NCI-H460 (cell line): ENCODE results near the gene TRPV5. TPM values are rescaled to one million over a fixed set of nuclear protein-coding genes. Genes with fewer than 3 reads are reported as not detected.

Source experiments
- DNase-seq: peaks from one replicate; pipeline ENCODE4 v3.0.0-alpha.2; 2016; ENCODE audit warnings: low read depth; ENCODE audit errors: extremely low read depth
- total RNA-seq: library from RNA; depleted of rRNA; stranded (reverse); fragments of >200 nt; shearing (Covaris generic); gene quantifications from 2 replicates; pipeline ENCODE4 v1.2.3, GENCODE V29; 2014

Gene TRPV5
- total RNA-seq, 1 experiment from 2014 or later = not detected

GRCh38 chr7:142941541-142941940, 8.0 kb upstream of the TRPV5 start:
- no peak for DNase-seq

- no peak for DNase-seq
Measured at GRCh38 chr7:142940966-142941535, 7.5 kb upstream of the TRPV5 start.

- DNase-seq = no peak
Measured at GRCh38 chr7:142939226-142939910, 5.8 kb upstream of the TRPV5 start, which contains the start of gene LLCFC1. LLCFC1 (plus strand) TSS chr7:142939484; CDS start chr7:142939622, 138 bp downstream.

- DNase-seq = no peak
Measured at GRCh38 chr7:142938611-142939010, 5.1 kb upstream of the TRPV5 start.

- no peak for DNase-seq
Measured at GRCh38 chr7:142935941-142936565, 2.5 kb upstream of the TRPV5 start.

- DNase-seq = no peak
Measured at GRCh38 chr7:142934056-142934455, 510 bp upstream of the TRPV5 start.

- no peak for DNase-seq
Measured at GRCh38 chr7:142933092-142933475, 462 bp downstream of the TRPV5 start.

- no peak for DNase-seq
Measured at GRCh38 chr7:142932386-142933091, 1.0 kb downstream of the TRPV5 start.

GRCh38 chr7:142930126-142930730, 3.3 kb downstream of the TRPV5 start:
- no peak for DNase-seq

- no peak for DNase-seq
Measured at GRCh38 chr7:142927949-142928348, 5.6 kb downstream of the TRPV5 start.

GRCh38 chr7:142927085-142927745, 6.3 kb downstream of the TRPV5 start:
- DNase-seq = no peak

- no peak for DNase-seq
Measured at GRCh38 chr7:142925413-142925812, 8.1 kb downstream of the TRPV5 start.

GRCh38 chr7:142923391-142923790, 10.2 kb downstream of the TRPV5 start:
- no peak for DNase-seq

- no peak for DNase-seq
Measured at GRCh38 chr7:142919656-142920055, 13.9 kb downstream of the TRPV5 start.

GRCh38 chr7:142918901-142919300, 14.6 kb downstream of the TRPV5 start:
- no peak for DNase-seq

GRCh38 chr7:142917447-142917846, 16.1 kb downstream of the TRPV5 start:
- DNase-seq = no peak

- no peak for DNase-seq
Measured at GRCh38 chr7:142916508-142916907, 17.0 kb downstream of the TRPV5 start.

GRCh38 chr7:142915315-142915714, 18.2 kb downstream of the TRPV5 start:
- DNase-seq = no peak

- DNase-seq = no peak
Measured at GRCh38 chr7:142914121-142914520, 19.4 kb downstream of the TRPV5 start.

- no peak for DNase-seq
Measured at GRCh38 chr7:142913566-142913965, 20.0 kb downstream of the TRPV5 start.
